Measurements from ENCODE around the gene PIAS4. TPM values are rescaled to one million over a fixed set of nuclear protein-coding genes. Genes with fewer than 3 reads are reported as not detected.
A peak's percentile ranks its signal among the peaks of the same experiment; 100 is the strongest.

The PIAS4 gene
- total and polyA plus RNA-seq, 2 of the 13 experiments (the other 11 are each of a cell fraction or from before 2014, with no cell fraction given) = 9.0 to 20.1 TPM

- no peak; the same call in 1 of the 2 replicates for TF ChIP-seq ZNF281 (CRISPR knock-in tag; IDR thresholded peaks at IDR 0.05; ENCODE audit: borderline replicate concordance)
- TF ChIP-seq ZNF205 (CRISPR knock-in tag; IDR thresholded peaks at IDR 0.05) = peak; percentile 81; the same call in 1 of the 2 replicates
- TF ChIP-seq ZNF232 (CRISPR knock-in tag; IDR thresholded peaks at IDR 0.05; ENCODE audit: borderline replicate concordance) = no peak; the same call in 1 of the 2 replicates
- peak; percentile 71; the same call in 1 of the 2 replicates for TF ChIP-seq ZNF773 (CRISPR knock-in tag; IDR thresholded peaks at IDR 0.05; ENCODE audit: borderline replicate concordance)
- peak; percentile 58; the same call in 1 of the 2 replicates for TF ChIP-seq ZNF280D (CRISPR knock-in tag; IDR thresholded peaks at IDR 0.05)
- TF ChIP-seq ZNF580 (CRISPR knock-in tag; IDR thresholded peaks at IDR 0.05; ENCODE audit: borderline replicate concordance, low read depth) = no peak
- no peak for TF ChIP-seq TEF (CRISPR knock-in tag; IDR thresholded peaks at IDR 0.05)
- TF ChIP-seq EP300 (IDR thresholded peaks at IDR 0.05; ENCODE audit: low read depth in 2 of 2, low read length in 2 of 2) = peak; percentile 11 to 45; a peak in 2 of 4 replicates
- peak; percentile 6; the same call in 1 of the 2 replicates for TF ChIP-seq EP300 (CRISPR knock-in tag; IDR thresholded peaks at IDR 0.05; ENCODE audit: borderline replicate concordance)
- TF ChIP-seq SETDB1 (CRISPR knock-in tag; IDR thresholded peaks at IDR 0.05; ENCODE audit: borderline replicate concordance) = no peak
- no peak for TF ChIP-seq IRF1 (CRISPR knock-in tag; IDR thresholded peaks at IDR 0.05; ENCODE audit: low read depth)
- TF ChIP-seq AGO1 (IDR thresholded peaks at IDR 0.05; ENCODE audit: low read depth, low read length, poor library complexity, severe bottlenecking) = peak; percentile 78
- TF ChIP-seq PATZ1 (CRISPR knock-in tag; IDR thresholded peaks at IDR 0.05) = peak; percentile 96
- TF ChIP-seq ZFP90 (CRISPR knock-in tag; IDR thresholded peaks at IDR 0.05; ENCODE audit: borderline replicate concordance) = peak; percentile 73; the same call in 1 of the 2 replicates
- TF ChIP-seq DNMT3B (CRISPR knock-in tag; conservative IDR thresholded peaks at IDR 0.05) = no peak
These were observed 50.6 kb downstream of the PIAS4 start (continued) for GRCh38 chr19:4057931-4058692.

Data from HepG2 (cell line).